NOMO-1 treated with DMSO at 0.1 percent for 48 hours (cell line): ENCODE measurements around the gene ANGPT4.
A peak's percentile ranks its signal among the peaks of the same experiment; 100 is the strongest.

ENCODE experiments used
- DNase-seq: peaks from one replicate; lab custom pipeline; 2025; ENCODE audit not compliant: unreplicated experiment; lab: John Stamatoyannopoulos, UW

The ANGPT4 gene, protein sequence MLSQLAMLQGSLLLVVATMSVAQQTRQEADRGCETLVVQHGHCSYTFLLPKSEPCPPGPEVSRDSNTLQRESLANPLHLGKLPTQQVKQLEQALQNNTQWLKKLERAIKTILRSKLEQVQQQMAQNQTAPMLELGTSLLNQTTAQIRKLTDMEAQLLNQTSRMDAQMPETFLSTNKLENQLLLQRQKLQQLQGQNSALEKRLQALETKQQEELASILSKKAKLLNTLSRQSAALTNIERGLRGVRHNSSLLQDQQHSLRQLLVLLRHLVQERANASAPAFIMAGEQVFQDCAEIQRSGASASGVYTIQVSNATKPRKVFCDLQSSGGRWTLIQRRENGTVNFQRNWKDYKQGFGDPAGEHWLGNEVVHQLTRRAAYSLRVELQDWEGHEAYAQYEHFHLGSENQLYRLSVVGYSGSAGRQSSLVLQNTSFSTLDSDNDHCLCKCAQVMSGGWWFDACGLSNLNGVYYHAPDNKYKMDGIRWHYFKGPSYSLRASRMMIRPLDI

DNA sequence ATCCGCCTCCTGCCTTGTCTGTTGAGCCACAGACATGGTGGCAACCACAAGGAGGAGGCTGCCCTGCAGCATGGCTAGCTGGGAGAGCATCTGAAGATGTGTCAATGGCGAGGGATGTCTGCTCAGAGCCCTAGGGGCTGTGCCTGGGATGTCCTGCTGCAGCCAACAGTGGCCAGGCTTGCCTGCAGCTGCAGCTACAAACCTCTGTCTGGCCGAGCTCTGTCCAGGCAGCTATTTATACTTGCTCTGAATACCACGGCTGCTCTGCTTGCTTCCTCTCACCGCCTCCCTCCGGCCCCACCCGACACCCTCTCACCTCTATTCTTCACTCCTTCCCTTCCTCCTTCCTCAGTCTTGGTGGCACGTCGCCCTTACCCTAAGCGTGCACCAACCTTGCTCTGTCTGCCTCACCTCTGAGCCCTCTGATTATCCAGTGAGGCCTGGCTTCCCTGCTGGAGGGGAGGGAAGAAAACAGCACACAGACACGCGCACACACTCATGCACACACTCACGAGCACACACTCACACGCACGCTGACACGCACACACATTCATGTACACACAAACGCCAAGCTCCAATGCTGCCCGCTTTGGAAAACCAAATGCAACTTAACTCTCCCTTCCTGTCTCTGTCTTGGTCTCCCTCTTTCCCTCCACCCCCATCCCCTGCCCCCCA is at the start of gene ANGPT4:
Gene ANGPT4, minus strand, starts transcription at position 210 of the 675 bp plus-strand sequence. Its CDS starts 120 bp downstream, at position 90.
- DNase-seq: peak; percentile 22

DNA sequence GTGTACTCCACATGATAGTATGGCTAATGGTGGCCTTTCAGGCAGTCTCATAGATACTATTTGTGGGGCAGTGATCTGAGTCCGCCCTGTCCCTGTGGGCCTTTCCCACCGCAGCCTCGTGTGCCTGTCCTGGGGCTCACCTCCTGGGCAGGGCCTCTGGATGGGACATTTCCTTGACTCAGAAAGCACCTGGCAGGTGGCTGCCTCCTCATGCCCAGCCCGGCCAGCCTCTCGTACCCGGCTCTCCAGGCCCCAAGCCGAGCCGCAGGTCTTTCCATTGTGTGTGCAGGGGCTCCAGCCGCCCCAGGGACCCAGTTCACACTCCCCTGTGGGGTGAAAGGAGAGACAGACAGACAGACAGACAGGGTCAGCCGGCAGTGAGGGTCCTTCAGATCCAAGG is 47.7 kb upstream of the ANGPT4 start:
- no peak for DNase-seq

DNA sequence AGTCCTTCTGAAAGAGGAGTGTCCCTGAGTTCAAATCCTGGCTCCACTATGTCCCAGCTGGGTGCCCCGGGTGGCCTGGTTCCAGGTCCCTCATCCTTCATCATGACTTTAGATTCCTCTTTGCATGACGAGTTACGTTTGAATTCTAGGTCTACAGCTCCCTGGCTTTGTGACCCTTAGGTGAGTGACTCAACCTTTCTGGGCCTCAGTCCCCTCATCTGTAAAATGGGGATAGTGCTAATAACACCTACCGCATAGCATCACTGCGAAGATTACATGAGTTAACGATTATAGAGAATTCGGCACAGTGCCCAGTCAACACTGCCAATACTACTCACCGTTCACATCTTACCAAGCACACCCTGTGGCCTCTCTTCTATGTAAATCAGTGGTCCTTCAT is 46.5 kb upstream of the ANGPT4 start:
- no peak for DNase-seq

DNA sequence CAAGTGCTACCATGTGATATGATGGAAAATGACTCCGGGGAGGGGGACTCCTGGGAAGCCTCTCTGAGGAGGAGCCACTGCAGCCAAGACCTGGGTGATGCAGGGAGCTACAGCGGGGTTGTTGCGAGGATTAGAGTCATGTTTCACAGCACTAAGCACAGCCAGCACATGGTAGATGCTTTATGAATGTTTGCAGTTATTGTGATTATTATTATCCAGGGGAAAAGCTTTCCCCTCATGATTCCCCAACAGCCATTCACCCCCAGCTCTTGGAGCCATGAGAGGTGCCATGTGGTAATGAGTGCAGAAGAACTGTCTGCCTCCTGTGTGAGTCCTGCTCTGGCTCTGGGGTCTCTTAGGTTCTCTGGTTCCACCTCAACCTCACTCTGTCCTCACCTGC is 46.1 kb upstream of the ANGPT4 start:
- no peak for DNase-seq

DNA sequence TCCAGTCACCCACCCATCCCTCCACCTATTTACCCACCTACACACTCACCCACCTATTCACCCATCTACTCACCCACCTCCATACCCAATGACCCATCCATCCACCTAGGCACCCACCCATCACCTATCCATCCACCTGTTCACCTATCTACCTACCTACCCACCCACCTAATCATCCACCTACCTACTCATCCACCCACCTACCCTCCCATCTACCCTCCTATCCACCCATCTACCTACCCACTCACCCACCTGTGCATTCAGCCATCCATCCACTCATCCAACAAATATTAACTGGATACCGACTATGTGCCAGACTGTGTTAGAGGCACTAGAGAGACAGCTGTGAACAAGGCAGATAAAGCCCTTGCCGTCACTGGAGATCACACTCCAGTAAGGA is 45.6 kb upstream of the ANGPT4 start:
- DNase-seq: no peak

DNA sequence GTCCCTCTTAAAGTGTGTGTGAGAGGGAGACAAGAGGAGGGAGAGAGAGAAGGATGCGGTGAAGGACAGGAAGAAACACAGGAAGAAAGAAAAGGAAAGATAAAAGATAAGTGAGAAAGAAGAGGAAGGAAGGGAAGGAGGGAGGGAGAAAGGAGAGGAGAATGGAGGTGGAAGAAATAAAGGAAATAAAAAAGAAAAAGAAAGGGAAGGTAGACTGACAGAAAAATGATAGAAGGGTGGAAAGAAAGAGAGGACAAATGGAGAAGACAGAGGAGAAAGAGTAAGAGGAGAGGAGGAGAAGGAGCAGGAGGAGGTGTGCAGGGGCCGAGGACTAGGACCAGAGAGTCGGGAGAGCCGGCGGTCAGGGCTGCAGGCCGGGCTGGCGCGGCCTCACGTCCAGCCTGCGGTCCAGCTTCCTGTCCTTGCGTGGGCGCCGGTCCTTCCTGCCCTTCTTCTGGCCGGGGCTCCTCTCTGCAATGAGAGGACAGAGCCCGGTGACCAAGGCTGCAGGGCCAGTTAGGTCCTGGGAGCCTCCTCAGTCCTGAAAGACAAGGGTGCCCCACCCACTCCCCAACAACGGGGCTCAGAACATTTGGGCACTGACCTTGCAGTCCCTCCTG is 44.0 kb upstream of the ANGPT4 start:
- no peak for DNase-seq

DNA sequence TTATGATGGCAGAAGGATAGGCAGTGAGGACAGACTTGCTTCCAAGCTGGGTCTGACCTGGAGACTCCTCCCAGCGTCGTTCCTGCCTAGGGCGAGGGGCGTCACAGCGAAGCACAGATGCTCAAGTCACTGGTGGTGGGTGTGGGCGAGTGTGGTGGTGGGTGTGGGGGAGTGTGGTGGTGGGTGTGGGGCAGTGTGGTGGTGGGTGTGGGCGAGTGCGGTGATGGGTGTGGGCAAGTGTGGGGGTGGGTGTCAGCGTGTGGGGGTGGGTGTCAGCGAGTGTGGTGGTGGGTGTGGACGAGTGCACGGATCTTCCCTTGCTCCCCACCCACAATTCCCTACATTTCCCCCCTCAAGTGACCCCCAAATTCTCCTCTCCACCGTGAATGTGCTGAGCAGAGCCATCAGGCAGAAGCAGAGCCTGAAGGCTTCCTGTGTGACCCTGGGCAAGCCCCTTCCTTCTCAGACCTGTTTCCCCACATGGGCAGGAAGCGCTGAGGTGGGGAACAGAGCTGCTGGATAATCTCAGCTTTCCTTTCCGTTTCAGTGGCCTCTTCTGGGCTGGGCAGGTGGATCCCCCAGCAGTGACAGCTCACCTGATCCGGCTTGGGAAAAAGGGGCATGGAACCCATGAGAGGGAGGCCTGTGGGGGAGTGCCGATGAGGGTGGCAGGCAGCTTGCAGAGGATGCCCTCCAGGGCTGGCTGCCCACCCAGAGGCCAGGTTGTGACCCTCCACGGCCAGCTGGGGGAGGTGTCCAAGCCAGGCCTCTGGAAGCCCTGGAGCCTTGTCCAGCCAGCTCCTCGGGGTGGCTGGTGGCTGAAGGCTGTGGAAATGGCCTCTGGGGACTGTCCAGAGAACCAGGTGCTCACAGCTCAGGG is 43.0 kb upstream of the ANGPT4 start:
- no peak for DNase-seq

DNA sequence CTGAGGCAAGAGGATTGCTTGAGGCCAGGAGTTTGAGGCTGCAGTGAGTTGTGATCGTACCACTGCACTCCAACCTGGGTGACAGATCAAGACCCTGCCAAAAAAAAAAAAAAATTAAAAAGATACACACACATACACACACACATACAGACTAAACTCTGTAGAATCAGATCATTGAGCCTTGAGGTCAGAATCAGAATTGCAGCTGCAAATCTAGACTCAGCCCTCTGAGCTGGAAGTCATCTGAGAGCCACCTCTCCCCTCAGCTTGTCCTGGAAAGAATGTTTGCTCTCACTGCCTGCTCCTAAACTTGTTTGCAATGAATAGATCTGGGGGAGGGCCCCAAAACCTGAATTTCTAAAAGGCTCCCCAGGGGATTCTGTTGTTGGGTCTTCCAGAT is 41.4 kb upstream of the ANGPT4 start:
- no peak for DNase-seq

DNA sequence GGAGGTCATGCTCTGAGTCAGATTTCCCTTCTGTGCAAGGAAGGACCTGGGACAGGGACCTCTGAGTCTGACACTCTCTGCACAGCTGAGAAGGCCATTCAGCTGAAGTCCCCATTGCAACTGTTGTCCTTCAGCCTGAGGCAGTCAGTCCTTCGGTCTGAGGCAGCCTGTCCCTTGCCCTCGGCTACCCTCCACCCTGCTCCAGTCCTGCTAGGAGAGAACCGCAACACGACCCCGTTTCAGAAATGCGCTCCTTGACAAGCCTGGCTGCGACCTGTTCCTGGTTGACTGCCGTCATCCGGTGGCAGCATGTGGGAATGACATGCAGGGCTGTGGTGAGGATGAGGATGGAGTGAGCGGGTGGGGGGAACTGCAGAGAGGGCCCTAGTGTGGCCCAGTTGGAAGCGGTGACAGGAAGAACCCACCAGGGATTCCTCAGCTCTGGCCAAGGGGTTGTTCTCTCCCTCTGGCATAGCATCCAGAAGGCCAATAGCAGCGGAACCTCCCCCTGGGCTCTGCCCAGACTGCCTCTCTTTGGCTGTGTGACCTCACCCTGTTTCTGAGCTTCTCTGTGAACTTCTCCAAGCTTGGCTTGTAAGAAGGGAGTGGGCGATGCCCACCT is 40.3 kb upstream of the ANGPT4 start:
- DNase-seq: peak; percentile 47

DNA sequence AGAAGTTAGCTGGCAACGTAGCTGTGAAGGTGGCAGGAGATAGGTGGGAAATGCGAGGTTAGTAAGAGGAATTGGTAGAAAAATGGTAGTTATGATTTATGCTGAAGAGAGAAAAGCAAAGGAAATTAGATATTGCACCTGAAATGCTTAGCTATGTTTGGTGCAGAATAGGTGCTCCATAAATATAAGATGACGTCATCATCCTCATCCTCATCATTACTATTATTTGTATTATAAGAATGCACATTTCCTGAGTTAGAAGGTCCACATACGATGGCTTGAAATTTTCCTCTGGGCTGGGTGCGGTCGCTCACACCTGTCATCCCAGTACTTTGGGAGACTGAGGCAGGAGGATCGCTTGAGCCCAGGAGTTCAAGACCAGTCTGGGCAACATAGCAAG is 39.5 kb upstream of the ANGPT4 start:
- no peak for DNase-seq

DNA sequence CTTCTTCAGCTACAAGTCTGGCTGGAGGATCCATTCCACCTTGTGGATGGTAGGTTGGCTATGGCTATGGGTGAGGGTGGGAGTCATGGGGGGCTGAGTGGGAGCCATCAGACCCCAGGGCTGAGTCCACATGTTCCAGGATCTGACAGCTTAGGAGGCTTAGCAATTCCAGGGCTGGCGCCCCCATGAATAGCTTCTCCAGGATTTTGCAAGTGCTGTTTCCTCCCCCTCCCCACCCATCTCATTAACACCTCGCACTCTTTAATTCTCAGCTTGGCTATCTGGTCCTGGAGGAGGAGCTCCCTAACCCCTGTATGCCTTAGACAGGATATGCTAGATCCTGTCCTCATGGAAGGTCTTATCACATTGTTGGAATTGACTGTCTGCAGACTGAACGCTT is 39.0 kb upstream of the ANGPT4 start:
- no peak for DNase-seq

DNA sequence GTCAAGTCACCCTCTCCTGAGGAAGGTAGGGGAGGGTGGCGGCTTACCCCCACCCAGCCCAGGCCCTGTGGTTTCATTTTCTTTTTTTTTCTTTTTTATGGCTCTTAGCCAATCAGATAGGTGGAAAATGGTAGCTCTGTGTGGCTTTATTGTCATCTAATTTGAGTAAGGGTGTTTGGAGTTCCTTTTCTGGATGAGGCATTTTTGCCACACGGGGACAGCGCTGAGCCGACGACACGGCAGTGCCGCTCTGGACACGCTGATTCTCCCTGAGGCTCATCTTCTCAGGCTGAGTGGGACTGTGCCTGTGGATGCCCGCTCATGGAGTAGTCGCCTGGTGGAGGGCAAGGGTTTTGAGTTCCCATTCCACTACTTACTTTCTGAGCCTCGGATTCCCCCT is 37.6 kb upstream of the ANGPT4 start:
- no peak for DNase-seq

DNA sequence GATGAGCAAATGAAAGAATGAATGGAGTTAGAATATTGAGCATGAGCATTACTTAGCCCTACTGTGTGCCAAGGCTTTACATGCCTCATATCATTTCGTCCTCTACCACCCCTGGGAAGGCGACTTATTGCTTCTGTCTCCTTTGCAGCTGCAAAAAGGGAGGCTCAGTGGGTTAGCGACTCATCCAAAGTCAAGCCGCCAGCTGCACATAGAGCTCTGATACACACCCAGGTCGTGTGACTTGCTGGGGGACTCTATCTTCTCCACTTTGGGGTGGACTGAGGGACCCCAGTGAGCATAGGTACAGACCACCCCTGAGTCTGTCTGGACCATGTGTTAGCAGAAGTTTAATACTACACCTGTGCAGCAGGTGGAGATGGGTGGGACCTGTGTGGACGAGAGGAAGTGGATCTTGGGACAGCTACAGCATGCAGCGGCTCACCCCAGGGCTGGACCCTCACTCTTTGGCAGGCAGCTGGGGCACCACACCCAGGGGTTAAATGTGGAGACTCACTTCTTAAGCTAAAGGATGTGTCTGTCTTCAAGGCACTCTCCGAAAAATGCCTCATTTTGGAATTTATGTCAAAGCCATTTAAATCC is 36.2 kb upstream of the ANGPT4 start:
- no peak for DNase-seq

DNA sequence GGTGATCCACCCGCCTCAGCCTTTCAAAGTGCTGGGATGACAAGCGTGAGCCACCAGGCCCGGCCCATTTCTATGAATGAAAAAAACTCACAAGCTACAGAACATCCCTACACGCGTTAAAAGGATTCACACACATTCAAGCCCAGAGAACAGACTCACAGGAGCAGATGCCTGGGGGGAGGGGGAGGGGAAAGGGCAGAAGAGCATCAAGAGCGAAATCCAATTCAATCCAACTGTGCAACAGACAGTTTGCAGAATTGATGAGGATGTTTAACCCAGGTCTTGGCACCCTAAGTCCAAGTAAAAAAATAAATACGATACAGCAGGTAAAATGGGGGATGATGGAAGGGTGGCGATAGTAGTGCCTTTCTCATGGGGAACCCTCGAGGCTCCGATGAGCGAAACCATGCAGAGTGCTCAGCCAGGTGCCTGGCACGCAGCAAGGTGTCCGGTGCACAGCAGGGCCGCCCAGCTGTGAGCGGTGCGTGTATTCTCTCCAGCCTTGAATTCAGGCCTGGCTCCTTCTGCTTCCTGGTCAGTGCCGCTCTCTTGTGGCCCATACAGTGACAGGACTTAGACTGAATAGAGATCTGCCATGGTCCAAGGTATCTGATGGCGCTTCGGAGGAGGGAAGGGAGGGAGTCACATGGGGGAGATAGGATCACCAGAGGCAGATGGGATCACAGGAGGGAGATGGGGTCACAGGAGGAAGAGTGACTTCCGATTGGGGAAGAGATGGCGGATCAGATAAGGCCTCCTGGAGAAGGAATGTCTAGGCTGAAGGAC is 35.4 kb upstream of the ANGPT4 start:
- DNase-seq: peak; percentile 0

DNA sequence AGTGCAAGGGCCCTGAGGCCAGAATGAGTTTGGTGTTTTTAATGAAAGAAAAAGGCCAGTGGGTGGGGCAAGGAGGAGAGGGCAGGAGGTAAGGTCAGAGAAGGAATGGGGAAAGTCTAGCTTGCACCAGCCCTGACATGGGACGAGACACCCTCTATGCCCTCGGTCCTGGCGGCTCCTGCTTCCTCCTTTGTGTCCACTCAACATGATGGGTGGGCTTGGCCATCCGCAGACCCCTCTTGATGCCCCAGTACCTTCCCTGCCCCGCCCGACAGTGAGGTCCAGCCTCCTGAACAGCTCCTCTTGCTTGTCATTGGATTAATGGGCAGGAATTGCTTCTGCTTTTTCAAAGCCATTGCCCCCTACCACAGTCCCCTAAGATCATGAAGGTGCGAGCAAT is 33.6 kb upstream of the ANGPT4 start:
- no peak for DNase-seq

DNA sequence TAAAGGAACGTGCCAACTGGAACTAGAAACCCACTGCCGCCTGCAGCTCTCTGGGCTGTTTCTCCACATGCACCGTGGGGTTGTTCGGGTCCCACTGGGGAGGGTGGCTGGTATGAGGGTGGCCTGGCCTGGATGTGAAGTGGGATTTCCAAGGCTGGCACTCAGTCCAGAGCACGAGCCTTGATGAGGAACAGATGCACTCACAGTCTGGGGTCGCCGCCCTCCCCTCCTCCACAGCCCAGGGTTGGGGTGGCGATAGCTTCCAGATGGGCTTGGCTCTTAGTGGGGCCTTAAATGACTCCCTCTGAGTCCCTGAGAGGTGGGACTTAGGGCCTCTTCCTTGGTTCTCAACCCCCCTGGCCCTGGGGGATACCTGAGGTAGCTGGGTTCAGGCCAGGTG is 30.7 kb upstream of the ANGPT4 start:
- DNase-seq: no peak

DNA sequence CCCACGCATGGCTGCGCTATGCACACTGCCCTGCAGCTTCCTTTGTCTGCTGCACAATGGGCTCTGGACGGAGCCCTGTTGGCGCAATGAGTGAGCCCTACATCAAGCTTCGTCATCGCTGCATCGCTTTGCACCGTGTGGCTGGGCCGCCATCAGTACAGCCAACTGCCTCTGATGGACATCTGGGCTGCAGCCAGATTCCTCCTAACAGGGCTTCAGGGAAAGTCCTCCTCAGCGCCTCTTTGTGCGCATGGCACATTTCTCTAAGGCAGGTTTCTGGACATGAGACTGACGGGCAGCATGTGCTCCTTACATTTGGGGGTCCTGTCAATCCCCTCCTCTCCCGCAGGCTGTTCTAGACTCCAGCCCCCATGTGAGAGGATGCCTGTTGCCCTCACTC is 29.7 kb upstream of the ANGPT4 start:
- DNase-seq: no peak

DNA sequence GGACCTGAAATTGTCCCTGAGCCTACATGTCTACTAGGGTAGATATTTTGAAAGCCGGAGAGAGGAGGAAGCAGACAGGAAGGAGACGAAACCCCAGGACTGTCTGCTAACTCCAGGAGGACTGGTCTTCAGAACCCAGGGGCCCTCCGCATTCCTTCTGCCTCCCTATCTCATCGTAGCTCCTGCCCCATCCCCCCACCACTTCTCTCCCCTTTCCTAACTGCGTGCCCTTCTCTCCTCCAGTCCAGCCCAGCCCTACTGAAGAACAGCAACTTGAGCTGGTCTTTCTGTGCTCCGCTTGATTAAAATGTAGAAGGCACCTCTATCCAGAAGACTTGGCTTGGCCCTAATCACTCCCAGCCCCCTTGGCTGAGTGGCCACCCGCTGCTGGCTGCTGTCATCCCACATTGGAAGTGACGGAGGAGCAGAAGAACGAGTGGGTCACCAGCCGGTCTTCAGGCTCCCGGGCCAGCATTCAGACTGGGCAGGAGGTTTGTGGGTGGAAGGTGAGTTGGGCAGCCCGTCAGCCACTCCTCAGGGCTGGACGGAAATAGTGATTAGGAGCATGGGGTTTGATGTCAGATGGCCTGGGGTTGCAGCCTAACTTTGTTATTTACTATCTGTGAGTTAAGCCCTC is 28.8 kb upstream of the ANGPT4 start:
- no peak for DNase-seq

DNA sequence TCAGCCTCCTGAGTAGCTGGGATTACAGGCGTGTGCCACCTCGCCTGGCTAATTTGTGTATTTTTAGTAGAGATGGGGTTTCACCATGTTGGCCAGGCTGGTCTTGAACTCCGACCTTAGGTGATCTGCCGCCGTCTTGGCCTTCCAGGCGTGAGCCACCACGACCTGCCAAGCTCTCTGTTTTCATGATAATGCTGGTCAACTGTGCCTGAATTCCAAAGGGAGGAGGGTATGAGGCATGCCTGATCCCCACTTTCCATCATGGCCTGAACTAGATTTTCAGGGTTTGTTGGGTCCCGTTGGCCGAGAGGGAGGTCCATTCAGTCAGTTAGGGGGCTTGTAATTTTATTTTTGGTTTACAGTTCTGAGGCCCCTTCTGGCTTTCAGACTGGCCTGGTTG is 28.0 kb upstream of the ANGPT4 start:
- DNase-seq: no peak
